DOHH2 (cell line): ENCODE results near the gene PPP2R5B.

Experiments
- H3F3A ChIP-seq: fragments of 200-600 bp; sonication (generic), shearing (Covaris generic); 2 replicates; pipeline ENCODE4 v1.6.0; 2016; ENCODE audit warnings: antibody characterized with exemption, mild to moderate bottlenecking; ENCODE audit not compliant: control insufficient read depth, insufficient read depth
- H3K27ac ChIP-seq: fragments of 200-600 bp; sonication (generic); 2 replicates; pipeline ENCODE4 v1.5.1; 2014; ENCODE audit warnings: low read depth, mild to moderate bottlenecking, low read length, moderate library complexity
- H3K27me3 ChIP-seq: fragments of 200-600 bp; sonication (generic); 2 replicates; pipeline ENCODE4 v1.6.1; 2014; ENCODE audit warnings: mild to moderate bottlenecking, low read length, mixed read lengths; ENCODE audit not compliant: control insufficient read depth
- H3K36me3 ChIP-seq: fragments of 200-600 bp; sonication (generic); 2 replicates; pipeline ENCODE4 v1.6.1; 2014; ENCODE audit warnings: mild to moderate bottlenecking, low read length, moderate library complexity, mixed read lengths; ENCODE audit not compliant: control insufficient read depth
- H3K4me1 ChIP-seq: fragments of 200-600 bp; sonication (generic); 2 replicates; pipeline ENCODE4 v1.6.1; 2014; ENCODE audit warnings: mild to moderate bottlenecking, low read length, mixed read lengths; ENCODE audit not compliant: control insufficient read depth
- H3K4me2 ChIP-seq: fragments of 200-600 bp; sonication (generic); 2 replicates; pipeline ENCODE4 v1.6.0; 2014; ENCODE audit warnings: mild to moderate bottlenecking, low read length, moderate library complexity
- H3K4me3 ChIP-seq: fragments of 200-600 bp; sonication (generic); 2 replicates; pipeline ENCODE4 v1.5.1; 2014; ENCODE audit warnings: mild to moderate bottlenecking, low read length, mixed read lengths
- H3K79me2 ChIP-seq: fragments of 200-600 bp; sonication (generic); 2 replicates; pipeline ENCODE4 v1.6.1; 2014; ENCODE audit warnings: mild to moderate bottlenecking, low read length, mixed read lengths; ENCODE audit not compliant: control insufficient read depth
- H3K9me2 ChIP-seq: fragments of 200-600 bp; sonication (generic); replicated peaks from 2 replicates; pipeline ENCODE4 v1.6.1; 2014; ENCODE audit warnings: mild to moderate bottlenecking, low read length, mixed read lengths; ENCODE audit not compliant: control insufficient read depth
- H3K9me3 ChIP-seq: fragments of 200-600 bp; sonication (generic); 2 replicates; pipeline ENCODE4 v1.6.1; 2014; ENCODE audit warnings: antibody characterized with exemption, low read length, mixed read lengths; ENCODE audit not compliant: control insufficient read depth, insufficient read depth
- H4K20me1 ChIP-seq: fragments of 200-600 bp; sonication (generic); 2 replicates; pipeline ENCODE4 v1.6.0; 2014; ENCODE audit warnings: low read depth, mild to moderate bottlenecking, antibody characterized with exemption, low read length, moderate library complexity; ENCODE audit not compliant: control insufficient read depth, insufficient read depth
- EZH2phosphoT487 ChIP-seq: fragments of 200-600 bp; sonication (generic); IDR thresholded peaks from 2 replicates; pipeline ENCODE4 v1.6.1; 2017; ENCODE audit warnings: borderline replicate concordance, mild to moderate bottlenecking, antibody characterized with exemption, low read length, moderate library complexity, mixed read lengths
- TF ChIP-seq, protein P1 (sequence below): fragments of 200-600 bp; sonication (generic); IDR thresholded peaks from one replicate; pipeline ENCODE4 v1.5.1; 2014; ENCODE audit warnings: antibody characterized with exemption, mild to moderate bottlenecking, low read depth, low read length; ENCODE audit not compliant: poor library complexity, severe bottlenecking

PPP2R5B gene

GRCh38 chr11:64924910-64925284 is 408 bp downstream of the PPP2R5B start:
- no peaks in the 10 kb centered on the region for H3K79me2 ChIP-seq
- TF ChIP-seq, protein P1, sequence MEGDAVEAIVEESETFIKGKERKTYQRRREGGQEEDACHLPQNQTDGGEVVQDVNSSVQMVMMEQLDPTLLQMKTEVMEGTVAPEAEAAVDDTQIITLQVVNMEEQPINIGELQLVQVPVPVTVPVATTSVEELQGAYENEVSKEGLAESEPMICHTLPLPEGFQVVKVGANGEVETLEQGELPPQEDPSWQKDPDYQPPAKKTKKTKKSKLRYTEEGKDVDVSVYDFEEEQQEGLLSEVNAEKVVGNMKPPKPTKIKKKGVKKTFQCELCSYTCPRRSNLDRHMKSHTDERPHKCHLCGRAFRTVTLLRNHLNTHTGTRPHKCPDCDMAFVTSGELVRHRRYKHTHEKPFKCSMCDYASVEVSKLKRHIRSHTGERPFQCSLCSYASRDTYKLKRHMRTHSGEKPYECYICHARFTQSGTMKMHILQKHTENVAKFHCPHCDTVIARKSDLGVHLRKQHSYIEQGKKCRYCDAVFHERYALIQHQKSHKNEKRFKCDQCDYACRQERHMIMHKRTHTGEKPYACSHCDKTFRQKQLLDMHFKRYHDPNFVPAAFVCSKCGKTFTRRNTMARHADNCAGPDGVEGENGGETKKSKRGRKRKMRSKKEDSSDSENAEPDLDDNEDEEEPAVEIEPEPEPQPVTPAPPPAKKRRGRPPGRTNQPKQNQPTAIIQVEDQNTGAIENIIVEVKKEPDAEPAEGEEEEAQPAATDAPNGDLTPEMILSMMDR = no peak
- TF ChIP-seq EZH2phosphoT487 = no peak
- H3K27ac ChIP-seq = no peak overlapping the region
- H3F3A ChIP-seq = no peaks in the 10 kb centered on the region
- no peaks in the 10 kb centered on the region for H4K20me1 ChIP-seq
- H3K4me2 ChIP-seq = peak overlapping the region; percentile 72
- H3K4me3 ChIP-seq = peak overlapping the region; percentile 75
- no peaks in the 10 kb centered on the region for H3K9me3 ChIP-seq
- no peaks in the 10 kb centered on the region for H3K36me3 ChIP-seq
- H3K27me3 ChIP-seq = no peaks in the 10 kb centered on the region
- H3K4me1 ChIP-seq = peaks cover 27% of the 10 kb centered on the region
- no peaks in the 10 kb centered on the region for H3K9me2 ChIP-seq

DNA sequence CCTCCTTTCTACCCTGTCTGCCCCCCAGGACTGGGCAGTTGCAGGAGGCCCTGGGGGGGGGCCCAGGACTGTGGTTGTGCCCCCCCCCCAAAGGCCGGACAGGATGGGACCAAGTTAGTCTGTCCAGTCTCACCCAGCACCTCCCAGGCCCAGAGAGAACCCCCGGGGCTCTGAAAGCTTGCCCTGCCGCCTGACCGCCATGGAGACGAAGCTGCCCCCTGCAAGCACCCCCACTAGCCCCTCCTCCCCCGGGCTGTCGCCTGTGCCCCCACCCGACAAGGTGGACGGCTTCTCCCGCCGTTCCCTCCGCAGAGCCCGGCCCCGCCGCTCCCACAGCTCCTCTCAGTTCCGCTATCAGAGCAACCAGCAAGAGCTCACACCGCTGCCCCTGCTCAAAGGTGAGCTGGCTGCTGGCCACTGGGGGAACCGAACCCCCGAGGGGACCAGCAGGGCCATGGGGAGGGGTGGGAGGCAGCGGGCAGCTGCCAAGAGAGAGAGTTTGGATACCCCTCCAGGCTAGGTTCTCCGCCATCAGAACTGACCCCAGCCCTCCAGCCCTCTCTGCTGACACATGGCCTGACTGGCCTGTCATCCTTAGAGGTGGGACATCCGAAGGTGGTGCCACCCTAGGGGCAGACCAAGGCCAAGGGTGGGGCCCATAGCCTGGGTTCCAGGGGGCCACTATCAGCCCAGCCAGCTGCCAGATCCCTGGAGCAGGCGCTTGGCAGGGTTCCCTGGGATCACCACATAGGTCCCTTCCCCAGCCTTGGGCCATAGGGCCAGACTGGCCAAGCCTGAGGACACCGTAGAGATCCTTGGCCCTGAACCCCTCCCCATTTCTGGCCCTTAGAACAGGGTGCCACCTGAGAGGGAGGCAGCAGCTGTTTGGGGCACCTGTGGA is 1.3 kb downstream of the PPP2R5B start:
- Histone ChIP-seq H3K4me3 (peak overlapping the region; percentile 75; the same call in 1 of the 2 replicates), H4K20me1 (no peaks in the 10 kb centered on the region)

GRCh38 chr11:64926689-64927088 is 2.2 kb downstream of the PPP2R5B start:
- H3K4me3 ChIP-seq = no peak overlapping the region
- TF ChIP-seq, protein P1 = no peak
- no peak for TF ChIP-seq EZH2phosphoT487
- no peaks in the 10 kb centered on the region for H3K36me3 ChIP-seq

More for the DNA sequence above, 1.3 kb downstream of the PPP2R5B start:
- Histone ChIP-seq H3K79me2 (no peaks in the 10 kb centered on the region), H3K36me3 (no peaks in the 10 kb centered on the region), H3K27me3 (no peaks in the 10 kb centered on the region), H3K4me2 (peak overlapping the region; percentile 72), H3K9me2 (no peaks in the 10 kb centered on the region), H3K4me1 (peaks cover 19% of the 10 kb centered on the region), H3K27ac (no peak overlapping the region), H3K9me3 (no peaks in the 10 kb centered on the region), H3F3A (no peaks in the 10 kb centered on the region)
- TF ChIP-seq, protein P1 = no peak
- no peak for TF ChIP-seq EZH2phosphoT487

More at GRCh38 chr11:64926689-64927088, 2.2 kb downstream of the PPP2R5B start:
- Histone ChIP-seq H3K27me3 (no peaks in the 10 kb centered on the region), H4K20me1 (no peaks in the 10 kb centered on the region), H3F3A (no peaks in the 10 kb centered on the region), H3K9me2 (no peaks in the 10 kb centered on the region), H3K9me3 (no peaks in the 10 kb centered on the region), H3K79me2 (no peaks in the 10 kb centered on the region), H3K27ac (no peak overlapping the region), H3K4me1 (peaks cover 19% of the 10 kb centered on the region), H3K4me2 (no peak overlapping the region)
